H9 (cell line): ENCODE measurements around the gene CYTH4. TPM values are rescaled to one million over a fixed set of nuclear protein-coding genes. Genes with fewer than 3 reads are reported as not detected.

ENCODE experiments used
- DNase-seq: peaks from one replicate; pipeline ENCODE4 v3.0.0-alpha.2; 2017
- H2AFZ ChIP-seq: one replicate; pipeline ENCODE4 v1.6.1; 2013; ENCODE audit warnings: mild to moderate bottlenecking, low read length, control low read depth, moderate library complexity
- H2AK5ac ChIP-seq: 2 replicates; pipeline ENCODE4 v1.6.1; 2013; ENCODE audit warnings: low read length, control low read depth, mixed read lengths; ENCODE audit not compliant: insufficient read length
- H2BK120ac ChIP-seq: one replicate; pipeline ENCODE4 v1.6.1; 2013; ENCODE audit warnings: low read depth, mild to moderate bottlenecking, low read length, control low read depth, inconsistent platforms; ENCODE audit not compliant: poor library complexity, severe bottlenecking
- H2BK12ac ChIP-seq: 2 replicates; pipeline ENCODE4 v1.6.1; 2013; ENCODE audit warnings: low read length, control low read depth, mixed read lengths, low read depth; ENCODE audit not compliant: insufficient read length
- H2BK15ac ChIP-seq: 2 replicates; pipeline ENCODE4 v1.6.1; 2013; ENCODE audit warnings: low read depth, low read length, control low read depth
- H2BK20ac ChIP-seq: one replicate; pipeline ENCODE4 v1.6.1; 2013; ENCODE audit warnings: low read depth, mild to moderate bottlenecking, low read length, control low read depth, inconsistent platforms; ENCODE audit not compliant: poor library complexity, severe bottlenecking
- H2BK5ac ChIP-seq: 2 replicates; pipeline ENCODE4 v1.6.1; 2013; ENCODE audit warnings: low read length, control low read depth, mixed read lengths; ENCODE audit not compliant: insufficient read length
- H3K14ac ChIP-seq: 2 replicates; pipeline ENCODE4 v1.6.1; 2013; ENCODE audit warnings: low read length, control low read depth; ENCODE audit not compliant: insufficient read depth
- H3K18ac ChIP-seq: 2 replicates; pipeline ENCODE4 v1.6.1; 2013; ENCODE audit warnings: low read depth, mild to moderate bottlenecking, mixed read lengths, low read length, control low read depth; ENCODE audit not compliant: insufficient read length
- H3K23ac ChIP-seq: 2 replicates; pipeline ENCODE4 v1.6.1; 2013; ENCODE audit warnings: low read length, control low read depth, mixed read lengths, low read depth; ENCODE audit not compliant: insufficient read length
- H3K23me2 ChIP-seq: 2 replicates; pipeline ENCODE4 v1.6.1; 2013; ENCODE audit warnings: low read depth, mild to moderate bottlenecking, mixed read lengths, low read length, control low read depth; ENCODE audit not compliant: insufficient read length, poor library complexity, severe bottlenecking
- H3K27ac ChIP-seq: 2 replicates; pipeline ENCODE4 v1.5.1; 2013; ENCODE audit warnings: low read length, control low read depth, mixed read lengths, low read depth; ENCODE audit not compliant: insufficient read length
- H3K27me3 ChIP-seq: 2 replicates; pipeline ENCODE4 v1.6.1; 2013; ENCODE audit warnings: low read length, control low read depth, inconsistent platforms; ENCODE audit not compliant: insufficient read depth
- H3K4ac ChIP-seq: 2 replicates; pipeline ENCODE4 v1.6.1; 2013; ENCODE audit warnings: low read depth, mild to moderate bottlenecking, control low read depth, inconsistent platforms, low read length, moderate library complexity
- H3K4me1 ChIP-seq: 2 replicates; pipeline ENCODE4 v1.6.1; 2013; ENCODE audit warnings: low read length, control low read depth, inconsistent platforms; ENCODE audit not compliant: insufficient read depth
- H3K4me2 ChIP-seq: 2 replicates; pipeline ENCODE4 v1.6.1; 2013; ENCODE audit warnings: low read length, control low read depth, mixed read lengths; ENCODE audit not compliant: insufficient read length, insufficient read depth
- H3K56ac ChIP-seq: 2 replicates; pipeline ENCODE4 v1.6.1; 2013; ENCODE audit warnings: low read depth, mild to moderate bottlenecking, mixed read lengths, low read length, control low read depth; ENCODE audit not compliant: insufficient read length
- H3K79me1 ChIP-seq: 2 replicates; pipeline ENCODE4 v1.6.1; 2013; ENCODE audit warnings: low read depth, mild to moderate bottlenecking, moderate library complexity, low read length, control low read depth, inconsistent platforms; ENCODE audit not compliant: insufficient read depth, poor library complexity, severe bottlenecking
- H3K79me2 ChIP-seq: 2 replicates; pipeline ENCODE4 v1.6.1; 2013; ENCODE audit warnings: low read length, control low read depth, inconsistent platforms; ENCODE audit not compliant: insufficient read depth
- H3K9ac ChIP-seq: 2 replicates; pipeline ENCODE4 v1.6.1; 2013; ENCODE audit warnings: low read length, control low read depth, mixed read lengths; ENCODE audit not compliant: insufficient read length; ENCODE audit errors: extremely low read depth
- H3K9me3 ChIP-seq: one replicate; pipeline ENCODE4 v1.6.1; 2013; ENCODE audit warnings: low read depth, low read length, inconsistent platforms; ENCODE audit not compliant: control insufficient read depth
- H3T11ph ChIP-seq: one replicate; pipeline ENCODE4 v1.6.1; 2013; ENCODE audit warnings: mild to moderate bottlenecking, low read length, control low read depth, inconsistent platforms
- H4K20me1 ChIP-seq: one replicate; pipeline ENCODE4 v1.6.1; 2013; ENCODE audit not compliant: control insufficient read depth, insufficient read length, insufficient read depth
- H4K5ac ChIP-seq: 2 replicates; pipeline ENCODE4 v1.6.1; 2013; ENCODE audit warnings: low read depth, mild to moderate bottlenecking, mixed read lengths, low read length, control low read depth; ENCODE audit not compliant: insufficient read length
- H4K8ac ChIP-seq: replicated peaks from 2 replicates; pipeline ENCODE4 v1.6.1; 2013; ENCODE audit warnings: low read length, control low read depth, mixed read lengths, low read depth; ENCODE audit not compliant: insufficient read length
- H4K91ac ChIP-seq: 2 replicates; pipeline ENCODE4 v1.6.1; 2013; ENCODE audit warnings: low read depth, mild to moderate bottlenecking, moderate library complexity, mixed read lengths, low read length, control low read depth; ENCODE audit not compliant: insufficient read length
- H3K27ac Mint-ChIP-seq, 3 experiments: 2 replicates in 2 of 3; 3 replicates in 1 of 3; pipeline ENCODE4 v1.8.0; 2020 to 2021; ENCODE audit warnings: mixed read lengths in 3 of 3, mild to moderate bottlenecking in 1 of 3, moderate library complexity in 1 of 3
- H3K27me3 Mint-ChIP-seq: 2 replicates; pipeline ENCODE4 v1.8.0; 2021; ENCODE audit warnings: low read depth, mild to moderate bottlenecking, moderate library complexity, mixed read lengths
- H3K36me3 Mint-ChIP-seq, 3 experiments: 2 replicates in 2 of 3; 3 replicates in 1 of 3; pipeline ENCODE4 v1.8.0; 2020 to 2021; ENCODE audit warnings: low read depth in 3 of 3, mixed read lengths in 3 of 3; ENCODE audit not compliant: insufficient read depth in 1 of 3
- H3K4me1 Mint-ChIP-seq, 2 experiments: 2 replicates each; pipeline ENCODE4 v1.8.0; 2020; ENCODE audit warnings: mixed read lengths in 2 of 2
- H3K4me3 Mint-ChIP-seq, 2 experiments: 2 replicates in 1 of 2; 3 replicates in 1 of 2; pipeline ENCODE4 v1.8.0; 2020 to 2021; ENCODE audit warnings: mild to moderate bottlenecking in 2 of 2, mixed read lengths in 2 of 2, moderate library complexity in 1 of 2
- H3K9me3 Mint-ChIP-seq, 2 experiments: 2 replicates in 1 of 2; 3 replicates in 1 of 2; pipeline ENCODE4 v1.8.0; 2020; ENCODE audit warnings: mild to moderate bottlenecking in 2 of 2, mixed read lengths in 2 of 2, moderate library complexity in 1 of 2
- CTCF ChIP-seq: fragments of 200-600 bp; sonication (generic); conservative IDR thresholded peaks from 3 replicates; pipeline ENCODE4 v1.8.0; 2021; ENCODE audit warnings: antibody characterized with exemption, mild to moderate bottlenecking
- WGBS: extraction: QIAGEN DNeasy Blood & Tissue Kit; methylation state at CpG from one replicate; pipeline ENCODE4 v1.1.7; 2013; ENCODE audit warnings: missing lambda C conversion rate, low lambda C conversion rate, mixed read lengths; ENCODE audit not compliant: insufficient read length; ENCODE audit errors: extremely low coverage; 5-methylcytosine and 5-hydroxymethylcytosine counted together
- total RNA-seq: library from RNA; stranded (reverse); gene quantifications from 2 replicates; pipeline ENCODE4 v1.2.1, GENCODE V29; 2021

The CYTH4 gene
- total RNA-seq, 1 experiment from 2014 or later: not detected

GRCh38 chr22:37279331-37280181 is 2.8 kb upstream of the CYTH4 start:
- H2AK5ac ChIP-seq: no peak overlapping the region
- DNase-seq: no peak
- no peak overlapping the region for H4K8ac ChIP-seq
- H4K5ac ChIP-seq: no peak overlapping the region
- H3K4ac ChIP-seq: no peak overlapping the region
- no peak for TF ChIP-seq CTCF
- no peak overlapping the region for H3K18ac ChIP-seq
- H3K27me3 ChIP-seq: no peaks in the 10 kb centered on the region
- H3K9ac ChIP-seq: no peak overlapping the region
- H3K14ac ChIP-seq: no peak overlapping the region
- no peak overlapping the region for H4K91ac ChIP-seq
- H3K4me2 ChIP-seq: no peak overlapping the region
- Mint-ChIP-seq H3K36me3 (no peaks in the 10 kb centered on the region; a peak in 1 of 7 replicates), H3K9me3 (no peaks in the 10 kb centered on the region), H3K27ac (no peak overlapping the region), H3K4me1 (peaks cover 14 to 26% of the 10 kb centered on the region in 2 experiments), H3K4me3 (no peak overlapping the region), H3K27me3 (peaks cover 30% of the 10 kb centered on the region)
- H3K9me3 ChIP-seq: no peaks in the 10 kb centered on the region
- no peak overlapping the region for H2BK12ac ChIP-seq
- H2BK20ac ChIP-seq: no peak overlapping the region
- H3K27ac ChIP-seq: no peak overlapping the region
- no peak overlapping the region for H2BK120ac ChIP-seq
- no peak overlapping the region for H2AFZ ChIP-seq
- H3K56ac ChIP-seq: no peak overlapping the region
- H3T11ph ChIP-seq: no peak overlapping the region
- no peaks in the 10 kb centered on the region for H3K79me1 ChIP-seq
- H3K4me1 ChIP-seq: no peaks in the 10 kb centered on the region; the same call in 1 of the 2 replicates
- H2BK15ac ChIP-seq: no peak overlapping the region
- no peaks in the 10 kb centered on the region for H4K20me1 ChIP-seq
- no peak overlapping the region for H3K23ac ChIP-seq
- no CpG with 5 or more reads among the region's 17 CpGs for WGBS
- H3K23me2 ChIP-seq: no peaks in the 10 kb centered on the region
- H3K79me2 ChIP-seq: no peaks in the 10 kb centered on the region
- H2BK5ac ChIP-seq: no peak overlapping the region
